Prostate gland (tissue), 2 donors: ENCODE data around the gene HOXA10.

Experiments used
- POLR2A ChIP-seq: fragments of 450-650 bp; IDR thresholded peaks from one replicate; pipeline ENCODE4 v1.6.1; 2016; ENCODE audit warnings: antibody characterized with exemption, mild to moderate bottlenecking
- TF ChIP-seq, protein P1 (sequence below), 4 experiments: fragments of 200-600 bp in 2 of 4; fragments of 450-650 bp in 2 of 4; sonication (generic) in 2 of 4; IDR thresholded peaks; 1 replicate in 3 of 4; 2 replicates in 1 of 4; pipeline ENCODE4 v1.5.1; 2016 to 2019; ENCODE audit warnings: antibody characterized with exemption in 4 of 4, mild to moderate bottlenecking in 2 of 4, moderate library complexity in 2 of 4

DNA sequence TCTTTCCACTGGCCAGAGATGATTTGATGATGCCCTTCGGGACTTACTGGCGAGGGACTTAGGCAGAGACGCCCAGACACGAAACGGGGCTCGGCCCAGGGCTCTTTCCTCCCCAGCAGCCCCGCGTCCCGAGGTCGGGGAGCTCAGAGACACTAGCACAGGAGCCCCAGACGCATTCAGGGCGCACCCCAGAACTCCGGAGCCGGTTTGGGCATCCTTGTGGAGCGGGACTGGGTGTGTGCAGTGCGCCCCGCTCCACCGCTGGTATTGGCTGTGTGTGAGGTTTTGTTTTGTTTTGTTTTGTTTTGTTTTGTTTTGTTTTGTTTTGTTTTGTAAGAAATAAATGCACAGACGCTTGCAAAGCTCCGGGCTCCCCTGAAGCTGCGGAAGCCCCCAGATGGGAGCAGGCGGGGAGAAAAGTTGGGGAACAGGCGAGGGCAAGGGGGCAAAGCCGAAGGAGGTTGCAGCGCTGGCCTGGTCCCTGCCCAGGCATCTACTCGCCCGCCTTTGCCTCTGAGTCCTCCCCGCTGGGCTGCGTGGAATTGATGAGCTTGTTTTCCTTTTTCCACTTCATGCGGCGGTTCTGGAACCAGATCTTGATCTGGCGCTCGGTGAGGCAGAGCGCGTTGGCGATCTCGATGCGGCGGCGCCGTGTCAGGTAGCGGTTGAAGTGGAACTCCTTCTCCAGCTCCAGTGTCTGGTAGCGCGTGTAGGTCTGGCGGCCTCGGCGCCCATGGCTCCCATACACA is 28.8 kb downstream of the HOXA10 start:
- TF ChIP-seq, protein P1, sequence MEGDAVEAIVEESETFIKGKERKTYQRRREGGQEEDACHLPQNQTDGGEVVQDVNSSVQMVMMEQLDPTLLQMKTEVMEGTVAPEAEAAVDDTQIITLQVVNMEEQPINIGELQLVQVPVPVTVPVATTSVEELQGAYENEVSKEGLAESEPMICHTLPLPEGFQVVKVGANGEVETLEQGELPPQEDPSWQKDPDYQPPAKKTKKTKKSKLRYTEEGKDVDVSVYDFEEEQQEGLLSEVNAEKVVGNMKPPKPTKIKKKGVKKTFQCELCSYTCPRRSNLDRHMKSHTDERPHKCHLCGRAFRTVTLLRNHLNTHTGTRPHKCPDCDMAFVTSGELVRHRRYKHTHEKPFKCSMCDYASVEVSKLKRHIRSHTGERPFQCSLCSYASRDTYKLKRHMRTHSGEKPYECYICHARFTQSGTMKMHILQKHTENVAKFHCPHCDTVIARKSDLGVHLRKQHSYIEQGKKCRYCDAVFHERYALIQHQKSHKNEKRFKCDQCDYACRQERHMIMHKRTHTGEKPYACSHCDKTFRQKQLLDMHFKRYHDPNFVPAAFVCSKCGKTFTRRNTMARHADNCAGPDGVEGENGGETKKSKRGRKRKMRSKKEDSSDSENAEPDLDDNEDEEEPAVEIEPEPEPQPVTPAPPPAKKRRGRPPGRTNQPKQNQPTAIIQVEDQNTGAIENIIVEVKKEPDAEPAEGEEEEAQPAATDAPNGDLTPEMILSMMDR (IDR thresholded peaks at IDR 0.05) = no peak
- no peak for TF ChIP-seq POLR2A
